ENCODE measurements around the gene TAF10.

GRCh38 chr11:6622261-6623171, 10.5 kb upstream of the TAF10 start:
- TF ChIP-seq POLR2A (IDR thresholded peaks at IDR 0.05), result no peak
- no peak for TF ChIP-seq CTCF (IDR thresholded peaks at IDR 0.05 in 4 of 5, conservative IDR thresholded peaks at IDR 0.05 in 1 of 5)
